NCI-H510A treated with DMSO at 0.1 percent for 48 hours (cell line): ENCODE measurements around the gene RSPH9.

ENCODE experiments used
- DNase-seq: peaks from one replicate; lab custom pipeline; 2025; lab: John Stamatoyannopoulos, UW

Gene RSPH9

GRCh38 chr6:43668151-43669028 is 23.6 kb downstream of the RSPH9 start:
- peak; percentile 94 for DNase-seq

GRCh38 chr6:43669050-43669921 is 24.4 kb downstream of the RSPH9 start:
- DNase-seq = no peak

- DNase-seq = peak; percentile 57
Measured at GRCh38 chr6:43669922-43670622, 25.2 kb downstream of the RSPH9 start.

GRCh38 chr6:43670623-43670986 is 25.8 kb downstream of the RSPH9 start:
- no peak for DNase-seq

- no peak for DNase-seq
Measured at GRCh38 chr6:43671011-43671800, 26.4 kb downstream of the RSPH9 start.

- no peak for DNase-seq
Measured at GRCh38 chr6:43671801-43672690, 27.2 kb downstream of the RSPH9 start.

GRCh38 chr6:43673444-43674084 is 28.7 kb downstream of the RSPH9 start:
- DNase-seq = no peak

- no peak for DNase-seq
Measured at GRCh38 chr6:43674291-43674690, 29.5 kb downstream of the RSPH9 start.

- no peak for DNase-seq
Measured at GRCh38 chr6:43674921-43675320, 30.1 kb downstream of the RSPH9 start.

GRCh38 chr6:43676962-43677606 is 32.2 kb downstream of the RSPH9 start:
- DNase-seq = no peak

- no peak for DNase-seq
Measured at GRCh38 chr6:43677759-43678158, 32.9 kb downstream of the RSPH9 start.

- no peak for DNase-seq
Measured at GRCh38 chr6:43678341-43678740, 33.5 kb downstream of the RSPH9 start.

GRCh38 chr6:43679057-43679456 is 34.2 kb downstream of the RSPH9 start:
- DNase-seq = no peak

GRCh38 chr6:43680308-43681200 is 35.7 kb downstream of the RSPH9 start:
- no peak for DNase-seq

GRCh38 chr6:43681303-43681702 is 36.5 kb downstream of the RSPH9 start:
- DNase-seq = no peak

GRCh38 chr6:43682724-43683429 is 38.0 kb downstream of the RSPH9 start:
- no peak for DNase-seq

GRCh38 chr6:43683708-43684455 is 39.0 kb downstream of the RSPH9 start:
- no peak for DNase-seq
